ENCODE data around the gene LSM2. TPM values are rescaled to one million over a fixed set of nuclear protein-coding genes. Genes with fewer than 3 reads are reported as not detected.
"Not testable (repeated sequence)": the region's sequence is repeated elsewhere in the genome, so short reads cannot be mapped to it uniquely, and the experiment has no call there.

Gene LSM2
- total RNA-seq, 2 donors from 2014 or later: 21.0 to 22.4 TPM

- TF ChIP-seq POLR2A (IDR thresholded peaks at IDR 0.05): no peak
- TF ChIP-seq, protein P1, sequence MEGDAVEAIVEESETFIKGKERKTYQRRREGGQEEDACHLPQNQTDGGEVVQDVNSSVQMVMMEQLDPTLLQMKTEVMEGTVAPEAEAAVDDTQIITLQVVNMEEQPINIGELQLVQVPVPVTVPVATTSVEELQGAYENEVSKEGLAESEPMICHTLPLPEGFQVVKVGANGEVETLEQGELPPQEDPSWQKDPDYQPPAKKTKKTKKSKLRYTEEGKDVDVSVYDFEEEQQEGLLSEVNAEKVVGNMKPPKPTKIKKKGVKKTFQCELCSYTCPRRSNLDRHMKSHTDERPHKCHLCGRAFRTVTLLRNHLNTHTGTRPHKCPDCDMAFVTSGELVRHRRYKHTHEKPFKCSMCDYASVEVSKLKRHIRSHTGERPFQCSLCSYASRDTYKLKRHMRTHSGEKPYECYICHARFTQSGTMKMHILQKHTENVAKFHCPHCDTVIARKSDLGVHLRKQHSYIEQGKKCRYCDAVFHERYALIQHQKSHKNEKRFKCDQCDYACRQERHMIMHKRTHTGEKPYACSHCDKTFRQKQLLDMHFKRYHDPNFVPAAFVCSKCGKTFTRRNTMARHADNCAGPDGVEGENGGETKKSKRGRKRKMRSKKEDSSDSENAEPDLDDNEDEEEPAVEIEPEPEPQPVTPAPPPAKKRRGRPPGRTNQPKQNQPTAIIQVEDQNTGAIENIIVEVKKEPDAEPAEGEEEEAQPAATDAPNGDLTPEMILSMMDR (IDR thresholded peaks at IDR 0.05): no peak
- H3K36me3 ChIP-seq (replicated peaks in 1 of 2; ENCODE audit: insufficient read depth in 1 of 2, low read depth in 2 of 2): no peaks in the 10 kb centered on the region
- 93 to 94% methylated on average over 2 of the region's 2 CpGs for WGBS, 2 donors
- no peaks in the 10 kb centered on the region for H3K9me3 ChIP-seq
- H3K27ac ChIP-seq: no peak overlapping the region
- intact Hi-C loops (cut with DNase I): no loop called here
- H3K4me1 ChIP-seq: no peaks in the 10 kb centered on the region
- no peak for DNase-seq
- ATAC-seq: no peak
- H3K27me3 ChIP-seq: no peaks in the 10 kb centered on the region
- no peak overlapping the region for H3K4me3 ChIP-seq
Observed at GRCh38 chr6:31847276-31847978, 40.7 kb upstream of the LSM2 start.

DNA sequence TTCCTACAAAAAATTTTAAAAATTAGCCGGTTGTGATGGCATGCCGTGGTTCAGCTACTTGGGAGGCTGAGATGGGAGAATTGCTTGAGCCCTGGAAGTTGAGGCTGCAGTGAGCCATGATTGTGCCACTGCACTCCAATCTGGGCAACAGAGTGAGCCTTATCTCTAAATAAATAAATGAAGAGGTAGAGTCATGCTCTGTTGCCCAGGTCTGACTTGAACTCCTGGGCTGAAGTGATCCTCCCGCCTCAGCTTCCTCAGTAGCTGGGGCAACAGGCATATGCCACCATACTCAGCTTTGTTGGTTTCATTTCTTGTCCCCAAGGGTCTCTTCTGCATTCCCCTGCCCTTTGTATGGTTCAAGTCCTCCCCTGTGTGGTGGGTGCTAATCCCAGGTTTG lies 37.7 kb upstream of the LSM2 start:
- Histone ChIP-seq H3K27ac (no peak overlapping the region), H3K9me3 (no peaks in the 10 kb centered on the region), H3K4me1 (no peaks in the 10 kb centered on the region), H3K27me3 (no peaks in the 10 kb centered on the region), H3K4me3 (no peak overlapping the region), H3K36me3 (replicated peaks in 1 of 2; ENCODE audit: insufficient read depth in 1 of 2, low read depth in 2 of 2) (peaks cover 6 to 8% of the 10 kb centered on the region in 2 donors)
- WGBS, 2 donors: 84 to 100% methylated on average over 3 of the region's 3 CpGs
- intact Hi-C loops (cut with DNase I): no loop called here
- ATAC-seq (no peak), DNase-seq (no peak)
- TF ChIP-seq, protein P1 (IDR thresholded peaks at IDR 0.05): no peak
- no peak for TF ChIP-seq POLR2A (IDR thresholded peaks at IDR 0.05)

GRCh38 chr6:31842053-31842452 lies 35.3 kb upstream of the LSM2 start:
- TF ChIP-seq POLR2A (IDR thresholded peaks at IDR 0.05): no peak
- TF ChIP-seq, protein P1 (IDR thresholded peaks at IDR 0.05): no peak
- no peak for DNase-seq
- no peaks in the 10 kb centered on the region for H3K9me3 ChIP-seq
- H3K4me3 ChIP-seq: no peak overlapping the region
- WGBS, 2 donors: 92 to 96% methylated on average over 9 of the region's 9 CpGs
- H3K27me3 ChIP-seq: no peaks in the 10 kb centered on the region
- H3K36me3 ChIP-seq (replicated peaks in 1 of 2; ENCODE audit: insufficient read depth in 1 of 2, low read depth in 2 of 2): peaks cover 12 to 15% of the 10 kb centered on the region in 2 donors
- H3K27ac ChIP-seq: no peak overlapping the region
- ATAC-seq: no peak
- peaks cover 22% of the 10 kb centered on the region for H3K4me1 ChIP-seq
- intact Hi-C loops (cut with DNase I): no loop called here

DNA sequence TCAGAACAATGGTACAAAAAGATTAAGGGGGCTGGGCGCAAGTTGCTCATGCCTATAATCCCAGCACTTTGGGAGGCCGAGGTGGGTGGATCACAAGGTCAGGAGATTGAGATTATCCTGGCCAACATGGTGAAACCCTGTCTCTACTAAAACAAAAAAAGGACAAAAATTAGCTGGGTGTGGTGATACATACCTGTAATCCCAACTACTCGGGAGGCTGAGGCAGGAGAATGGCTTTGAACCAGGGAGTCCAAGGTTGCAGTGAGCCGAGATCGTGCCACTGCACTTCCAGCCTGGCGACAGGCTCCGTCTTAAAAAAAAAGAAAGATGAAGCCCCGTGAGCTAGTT lies 33.0 kb upstream of the LSM2 start:
- H3K27me3 ChIP-seq; ATAC-seq; H3K27ac ChIP-seq; H3K4me3 ChIP-seq; DNase-seq; H3K9me3 ChIP-seq; intact Hi-C loops (cut with DNase I): not testable (repeated sequence)
- Histone ChIP-seq H3K36me3 (replicated peaks in 1 of 2; ENCODE audit: insufficient read depth in 1 of 2, low read depth in 2 of 2) (peaks cover 12 to 15% of the 10 kb centered on the region in 2 donors), H3K4me1 (peaks cover 37% of the 10 kb centered on the region)
- whole genome bisulfite sequencing, 2 donors: 82 to 84% methylated on average over 8 of the region's 8 CpGs

GRCh38 chr6:31838968-31839367 lies 32.2 kb upstream of the LSM2 start:
- peaks cover 40% of the 10 kb centered on the region for H3K4me1 ChIP-seq
- no peak overlapping the region for H3K4me3 ChIP-seq
- H3K9me3 ChIP-seq: no peaks in the 10 kb centered on the region
- DNase-seq: no peak
- 91 to 100% methylated on average over 3 of the region's 3 CpGs for WGBS, 2 donors
- no peak for ATAC-seq
- no peaks in the 10 kb centered on the region for H3K27me3 ChIP-seq
- TF ChIP-seq, protein P1 (IDR thresholded peaks at IDR 0.05): no peak
- no peak for TF ChIP-seq POLR2A (IDR thresholded peaks at IDR 0.05)
- peaks cover 12 to 15% of the 10 kb centered on the region in 2 donors for H3K36me3 ChIP-seq (replicated peaks in 1 of 2; ENCODE audit: insufficient read depth in 1 of 2, low read depth in 2 of 2)
- intact Hi-C loops (cut with DNase I): no loop called here
- no peak overlapping the region for H3K27ac ChIP-seq

DNA sequence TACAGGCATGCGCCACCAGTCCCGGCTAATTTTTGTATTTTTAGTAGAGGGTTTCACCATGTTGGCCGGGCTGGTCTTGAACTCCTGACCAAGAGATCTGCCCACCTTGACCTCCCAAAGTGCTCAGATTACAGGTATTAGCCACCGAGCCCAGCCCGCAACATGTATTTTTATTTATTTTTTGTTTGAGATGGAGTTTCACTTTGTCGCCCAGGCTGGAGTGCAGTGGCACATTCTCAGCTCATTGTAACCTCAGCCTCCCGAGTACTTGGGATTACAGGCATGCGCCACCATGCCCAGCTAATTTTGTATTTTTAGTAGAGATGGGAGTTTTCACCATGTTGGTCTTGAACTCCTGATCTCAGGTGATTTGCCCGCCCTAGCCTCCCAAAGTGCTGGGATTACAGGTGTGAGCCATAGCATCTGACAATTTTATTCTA lies 31.4 kb upstream of the LSM2 start:
- H3K4me3 ChIP-seq; ATAC-seq; DNase-seq; H3K27me3 ChIP-seq; intact Hi-C loops (cut with DNase I); H3K27ac ChIP-seq; H3K9me3 ChIP-seq: not testable (repeated sequence)
- peaks cover 45% of the 10 kb centered on the region for H3K4me1 ChIP-seq
- WGBS, 2 donors: 83 to 89% methylated on average over 9 of the region's 9 CpGs
- peaks cover 12 to 15% of the 10 kb centered on the region in 2 donors for H3K36me3 ChIP-seq (replicated peaks in 1 of 2; ENCODE audit: insufficient read depth in 1 of 2, low read depth in 2 of 2)
